HEK293 (cell line): ENCODE measurements around the gene ANTXRL.

ENCODE experiments used
- BCL11B ChIP-seq: fragments of 450-650 bp; formaldehyde crosslinking; IDR thresholded peaks from 2 replicates; pipeline ENCODE4 v1.5.1; 2016; ENCODE audit warnings: low read depth, missing biosample characterization, missing genetic modification characterization
- GLI2 ChIP-seq: fragments of 450-650 bp; formaldehyde crosslinking; IDR thresholded peaks from 2 replicates; pipeline ENCODE4; 2017; ENCODE audit warnings: missing biosample characterization, missing genetic modification characterization, low read depth, borderline replicate concordance
- HOXD13 ChIP-seq: sonication (generic); formaldehyde crosslinking; IDR thresholded peaks from 2 replicates; pipeline ENCODE4 v1.8.0; 2022; ENCODE audit warnings: missing genetic modification reagents, borderline replicate concordance
- SP3 ChIP-seq: fragments of 450-650 bp; formaldehyde crosslinking; IDR thresholded peaks from 2 replicates; pipeline ENCODE4 v1.5.1; 2016; ENCODE audit warnings: missing biosample characterization, missing genetic modification characterization
- WT1 ChIP-seq: fragments of 450-650 bp; formaldehyde crosslinking; IDR thresholded peaks from 2 replicates; pipeline ENCODE4 v1.5.1; 2016; ENCODE audit warnings: missing biosample characterization, missing genetic modification characterization
- ZBTB8A ChIP-seq: fragments of 450-650 bp; formaldehyde crosslinking; IDR thresholded peaks from 2 replicates; pipeline ENCODE4 v1.5.1; 2016; ENCODE audit warnings: missing biosample characterization, missing genetic modification characterization
- ZFP41 ChIP-seq: fragments of 450-650 bp; formaldehyde crosslinking; IDR thresholded peaks from 2 replicates; pipeline ENCODE4 v1.5.1; 2016; ENCODE audit warnings: missing biosample characterization, missing genetic modification characterization, borderline replicate concordance
- ZNF10 ChIP-seq: fragments of 450-650 bp; formaldehyde crosslinking; IDR thresholded peaks from 2 replicates; pipeline ENCODE4 v1.5.1; 2017; ENCODE audit warnings: missing biosample characterization, missing genetic modification characterization
- ZNF138 ChIP-seq: fragments of 450-650 bp; formaldehyde crosslinking; IDR thresholded peaks from 2 replicates; pipeline ENCODE4 v1.5.1; 2016; ENCODE audit warnings: missing biosample characterization, missing genetic modification characterization, borderline replicate concordance
- ZNF16 ChIP-seq: fragments of 450-650 bp; formaldehyde crosslinking; IDR thresholded peaks from 2 replicates; pipeline ENCODE4 v1.5.1; 2016; ENCODE audit warnings: low read depth, missing biosample characterization, missing genetic modification characterization
- ZNF221 ChIP-seq: fragments of 450-650 bp; formaldehyde crosslinking; IDR thresholded peaks from 2 replicates; pipeline ENCODE4 v1.5.1; 2017; ENCODE audit warnings: missing biosample characterization, missing genetic modification characterization, borderline replicate concordance
- ZNF248 ChIP-seq: fragments of 450-650 bp; formaldehyde crosslinking; IDR thresholded peaks from 2 replicates; pipeline ENCODE4 v1.5.1; 2017; ENCODE audit warnings: missing biosample characterization, missing genetic modification characterization
- ZNF311 ChIP-seq: fragments of 450-650 bp; formaldehyde crosslinking; IDR thresholded peaks from 2 replicates; pipeline ENCODE4 v1.5.1; 2017; ENCODE audit warnings: missing biosample characterization, missing genetic modification characterization, borderline replicate concordance
- ZNF354C ChIP-seq: fragments of 450-650 bp; formaldehyde crosslinking; IDR thresholded peaks from 2 replicates; pipeline ENCODE4 v1.5.1; 2016; ENCODE audit warnings: missing biosample characterization, missing genetic modification characterization, low read depth, borderline replicate concordance
- ZNF37A ChIP-seq: fragments of 450-650 bp; IDR thresholded peaks from 2 replicates; pipeline ENCODE4 v1.5.1; 2018; ENCODE audit warnings: missing biosample characterization, missing genetic modification characterization
- ZNF48 ChIP-seq: fragments of 450-650 bp; formaldehyde crosslinking; IDR thresholded peaks from 2 replicates; pipeline ENCODE4 v1.5.1; 2016; ENCODE audit warnings: missing biosample characterization, missing genetic modification characterization
- ZNF658 ChIP-seq: fragments of 450-650 bp; formaldehyde crosslinking; IDR thresholded peaks from 2 replicates; pipeline ENCODE4; 2016; ENCODE audit warnings: missing biosample characterization, missing genetic modification characterization
- ZNF660 ChIP-seq: fragments of 450-650 bp; IDR thresholded peaks from 2 replicates; pipeline ENCODE4 v1.5.1; 2018; ENCODE audit warnings: missing biosample characterization, mild to moderate bottlenecking, missing genetic modification characterization
- ZNF664 ChIP-seq: fragments of 450-650 bp; formaldehyde crosslinking; IDR thresholded peaks from 2 replicates; pipeline ENCODE4 v1.5.1; 2016; ENCODE audit warnings: missing biosample characterization, missing genetic modification characterization
- ZNF707 ChIP-seq: fragments of 450-650 bp; formaldehyde crosslinking; IDR thresholded peaks from 2 replicates; pipeline ENCODE4 v1.5.1; 2016; ENCODE audit warnings: missing biosample characterization, missing genetic modification characterization
- ZNF791 ChIP-seq: fragments of 450-650 bp; formaldehyde crosslinking; IDR thresholded peaks from 2 replicates; pipeline ENCODE4 v1.5.1; 2016; ENCODE audit warnings: missing biosample characterization, missing genetic modification characterization
- TF ChIP-seq, protein P1 (sequence below): fragments of 450-650 bp; formaldehyde crosslinking; IDR thresholded peaks from 2 replicates; pipeline ENCODE4 v1.5.1; 2016; ENCODE audit warnings: missing biosample characterization, missing genetic modification characterization
- TF ChIP-seq, protein P2 (sequence below): fragments of 450-650 bp; formaldehyde crosslinking; IDR thresholded peaks from 2 replicates; pipeline ENCODE4 v1.5.1; 2017; ENCODE audit warnings: missing biosample characterization, missing genetic modification characterization
- TF ChIP-seq, protein P3 (sequence below): sonication (generic); formaldehyde crosslinking; IDR thresholded peaks from 2 replicates; pipeline ENCODE4 v1.8.1; 2022; ENCODE audit warnings: mild to moderate bottlenecking, moderate library complexity, missing genetic modification reagents
- TF ChIP-seq, protein P4 (sequence below): fragments of 450-650 bp; formaldehyde crosslinking; IDR thresholded peaks from 2 replicates; pipeline ENCODE4 v1.5.1; 2017; ENCODE audit warnings: missing biosample characterization, missing genetic modification characterization
- TF ChIP-seq, protein P5 (sequence below): fragments of 450-650 bp; formaldehyde crosslinking; IDR thresholded peaks from 2 replicates; pipeline ENCODE4 v1.5.1; 2016; ENCODE audit warnings: missing biosample characterization, missing genetic modification characterization
- TF ChIP-seq, protein P6 (sequence below): fragments of 450-650 bp; formaldehyde crosslinking; IDR thresholded peaks from 2 replicates; pipeline ENCODE4 v1.5.1; 2017; ENCODE audit warnings: missing biosample characterization, missing genetic modification characterization

Gene ANTXRL

DNA sequence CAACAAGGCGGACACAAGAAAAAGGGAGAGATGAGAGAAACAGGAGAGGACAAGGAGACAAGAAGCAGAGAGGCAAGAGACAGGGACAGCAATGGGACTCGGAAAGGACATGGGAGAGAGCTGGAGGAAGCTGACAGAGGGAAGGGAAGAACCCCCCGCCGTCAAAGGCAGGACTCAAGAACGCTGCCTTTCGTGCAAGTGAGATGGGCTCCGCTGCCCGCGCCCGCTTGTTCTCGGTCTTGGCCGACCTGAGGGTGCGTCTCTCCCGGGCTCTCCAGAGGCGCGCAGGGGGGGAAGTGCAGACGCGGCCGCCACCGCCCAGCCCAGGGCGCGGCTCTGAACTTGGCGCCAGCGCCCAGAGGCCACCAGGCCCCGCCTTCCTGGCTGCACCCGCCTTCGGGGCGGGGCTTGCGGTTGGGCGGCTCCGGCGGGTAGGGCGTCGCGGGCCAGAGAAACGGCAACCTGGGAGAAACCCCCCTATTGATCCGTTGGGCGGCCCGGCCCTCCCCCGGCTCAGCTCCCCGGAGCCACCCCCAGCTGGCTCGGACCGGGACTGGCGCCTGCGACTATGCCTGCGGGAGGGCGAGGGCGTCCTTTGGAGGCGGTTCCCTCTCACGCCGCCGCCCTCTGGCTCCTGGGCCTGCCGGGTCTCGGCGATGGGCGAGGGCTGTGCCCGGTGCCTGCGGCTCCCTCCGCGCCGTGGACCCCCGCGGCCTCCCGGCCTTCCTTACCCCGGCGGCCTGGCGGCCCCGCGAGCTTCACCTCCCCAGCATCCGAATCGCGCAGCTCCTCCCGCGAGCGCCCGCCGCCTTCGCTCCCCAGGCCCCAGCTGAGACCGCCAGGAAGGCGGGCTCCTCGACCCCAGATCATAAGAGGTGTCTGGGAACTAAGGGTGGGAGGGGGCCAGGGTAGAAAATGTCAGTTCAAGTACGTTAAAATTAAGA is 2.2 kb upstream of the ANTXRL start (continued):
- TF ChIP-seq, protein P1, sequence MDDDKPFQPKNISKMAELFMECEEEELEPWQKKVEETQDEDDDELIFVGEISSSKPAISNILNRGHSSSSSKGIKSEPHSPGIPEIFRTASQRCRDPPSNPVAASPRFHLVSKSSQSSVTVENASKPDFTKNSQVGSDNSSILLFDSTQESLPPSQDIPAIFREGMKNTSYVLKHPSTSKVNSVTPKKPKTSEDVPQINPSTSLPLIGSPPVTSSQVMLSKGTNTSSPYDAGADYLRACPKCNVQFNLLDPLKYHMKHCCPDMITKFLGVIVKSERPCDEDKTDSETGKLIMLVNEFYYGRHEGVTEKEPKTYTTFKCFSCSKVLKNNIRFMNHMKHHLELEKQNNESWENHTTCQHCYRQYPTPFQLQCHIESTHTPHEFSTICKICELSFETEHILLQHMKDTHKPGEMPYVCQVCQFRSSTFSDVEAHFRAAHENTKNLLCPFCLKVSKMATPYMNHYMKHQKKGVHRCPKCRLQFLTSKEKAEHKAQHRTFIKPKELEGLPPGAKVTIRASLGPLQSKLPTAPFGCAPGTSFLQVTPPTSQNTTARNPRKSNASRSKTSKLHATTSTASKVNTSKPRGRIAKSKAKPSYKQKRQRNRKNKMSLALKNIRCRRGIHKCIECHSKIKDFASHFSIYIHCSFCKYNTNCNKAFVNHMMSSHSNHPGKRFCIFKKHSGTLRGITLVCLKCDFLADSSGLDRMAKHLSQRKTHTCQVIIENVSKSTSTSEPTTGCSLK (tag by site-specific recombination) = no peak
- TF ChIP-seq WT1 (tag by site-specific recombination) = no peak
- TF ChIP-seq ZNF48 (tag by site-specific recombination) = no peak
- no peak for TF ChIP-seq ZNF248 (tag by site-specific recombination)
- TF ChIP-seq GLI2 (tag by site-specific recombination) = no peak
- no peak for TF ChIP-seq ZNF354C (tag by site-specific recombination)
- TF ChIP-seq SP3 (tag by site-specific recombination) = peak; percentile 96
- TF ChIP-seq ZNF791 (tag by site-specific recombination) = no peak
- TF ChIP-seq, protein P2, sequence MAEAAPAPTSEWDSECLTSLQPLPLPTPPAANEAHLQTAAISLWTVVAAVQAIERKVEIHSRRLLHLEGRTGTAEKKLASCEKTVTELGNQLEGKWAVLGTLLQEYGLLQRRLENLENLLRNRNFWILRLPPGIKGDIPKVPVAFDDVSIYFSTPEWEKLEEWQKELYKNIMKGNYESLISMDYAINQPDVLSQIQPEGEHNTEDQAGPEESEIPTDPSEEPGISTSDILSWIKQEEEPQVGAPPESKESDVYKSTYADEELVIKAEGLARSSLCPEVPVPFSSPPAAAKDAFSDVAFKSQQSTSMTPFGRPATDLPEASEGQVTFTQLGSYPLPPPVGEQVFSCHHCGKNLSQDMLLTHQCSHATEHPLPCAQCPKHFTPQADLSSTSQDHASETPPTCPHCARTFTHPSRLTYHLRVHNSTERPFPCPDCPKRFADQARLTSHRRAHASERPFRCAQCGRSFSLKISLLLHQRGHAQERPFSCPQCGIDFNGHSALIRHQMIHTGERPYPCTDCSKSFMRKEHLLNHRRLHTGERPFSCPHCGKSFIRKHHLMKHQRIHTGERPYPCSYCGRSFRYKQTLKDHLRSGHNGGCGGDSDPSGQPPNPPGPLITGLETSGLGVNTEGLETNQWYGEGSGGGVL = peak; percentile 84
- TF ChIP-seq, protein P3, sequence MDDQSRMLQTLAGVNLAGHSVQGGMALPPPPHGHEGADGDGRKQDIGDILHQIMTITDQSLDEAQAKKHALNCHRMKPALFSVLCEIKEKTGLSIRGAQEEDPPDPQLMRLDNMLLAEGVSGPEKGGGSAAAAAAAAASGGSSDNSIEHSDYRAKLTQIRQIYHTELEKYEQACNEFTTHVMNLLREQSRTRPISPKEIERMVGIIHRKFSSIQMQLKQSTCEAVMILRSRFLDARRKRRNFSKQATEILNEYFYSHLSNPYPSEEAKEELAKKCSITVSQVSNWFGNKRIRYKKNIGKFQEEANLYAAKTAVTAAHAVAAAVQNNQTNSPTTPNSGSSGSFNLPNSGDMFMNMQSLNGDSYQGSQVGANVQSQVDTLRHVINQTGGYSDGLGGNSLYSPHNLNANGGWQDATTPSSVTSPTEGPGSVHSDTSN = peak; percentile 75; the same call in 1 of the 2 replicates
- TF ChIP-seq, protein P4, sequence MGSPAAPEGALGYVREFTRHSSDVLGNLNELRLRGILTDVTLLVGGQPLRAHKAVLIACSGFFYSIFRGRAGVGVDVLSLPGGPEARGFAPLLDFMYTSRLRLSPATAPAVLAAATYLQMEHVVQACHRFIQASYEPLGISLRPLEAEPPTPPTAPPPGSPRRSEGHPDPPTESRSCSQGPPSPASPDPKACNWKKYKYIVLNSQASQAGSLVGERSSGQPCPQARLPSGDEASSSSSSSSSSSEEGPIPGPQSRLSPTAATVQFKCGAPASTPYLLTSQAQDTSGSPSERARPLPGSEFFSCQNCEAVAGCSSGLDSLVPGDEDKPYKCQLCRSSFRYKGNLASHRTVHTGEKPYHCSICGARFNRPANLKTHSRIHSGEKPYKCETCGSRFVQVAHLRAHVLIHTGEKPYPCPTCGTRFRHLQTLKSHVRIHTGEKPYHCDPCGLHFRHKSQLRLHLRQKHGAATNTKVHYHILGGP (tag by site-specific recombination) = no peak
- TF ChIP-seq ZNF707 (tag by site-specific recombination) = no peak
- no peak for TF ChIP-seq ZNF221 (tag by site-specific recombination)
- no peak for TF ChIP-seq ZNF16 (tag by site-specific recombination)
- no peak for TF ChIP-seq HOXD13 (CRISPR knock-in tag)
- TF ChIP-seq, protein P5, sequence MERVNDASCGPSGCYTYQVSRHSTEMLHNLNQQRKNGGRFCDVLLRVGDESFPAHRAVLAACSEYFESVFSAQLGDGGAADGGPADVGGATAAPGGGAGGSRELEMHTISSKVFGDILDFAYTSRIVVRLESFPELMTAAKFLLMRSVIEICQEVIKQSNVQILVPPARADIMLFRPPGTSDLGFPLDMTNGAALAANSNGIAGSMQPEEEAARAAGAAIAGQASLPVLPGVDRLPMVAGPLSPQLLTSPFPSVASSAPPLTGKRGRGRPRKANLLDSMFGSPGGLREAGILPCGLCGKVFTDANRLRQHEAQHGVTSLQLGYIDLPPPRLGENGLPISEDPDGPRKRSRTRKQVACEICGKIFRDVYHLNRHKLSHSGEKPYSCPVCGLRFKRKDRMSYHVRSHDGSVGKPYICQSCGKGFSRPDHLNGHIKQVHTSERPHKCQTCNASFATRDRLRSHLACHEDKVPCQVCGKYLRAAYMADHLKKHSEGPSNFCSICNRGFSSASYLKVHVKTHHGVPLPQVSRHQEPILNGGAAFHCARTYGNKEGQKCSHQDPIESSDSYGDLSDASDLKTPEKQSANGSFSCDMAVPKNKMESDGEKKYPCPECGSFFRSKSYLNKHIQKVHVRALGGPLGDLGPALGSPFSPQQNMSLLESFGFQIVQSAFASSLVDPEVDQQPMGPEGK (tag by site-specific recombination) = peak; percentile 89
- no peak for TF ChIP-seq ZNF658
- TF ChIP-seq ZBTB8A (tag by site-specific recombination) = peak; percentile 98
- TF ChIP-seq, protein P6, sequence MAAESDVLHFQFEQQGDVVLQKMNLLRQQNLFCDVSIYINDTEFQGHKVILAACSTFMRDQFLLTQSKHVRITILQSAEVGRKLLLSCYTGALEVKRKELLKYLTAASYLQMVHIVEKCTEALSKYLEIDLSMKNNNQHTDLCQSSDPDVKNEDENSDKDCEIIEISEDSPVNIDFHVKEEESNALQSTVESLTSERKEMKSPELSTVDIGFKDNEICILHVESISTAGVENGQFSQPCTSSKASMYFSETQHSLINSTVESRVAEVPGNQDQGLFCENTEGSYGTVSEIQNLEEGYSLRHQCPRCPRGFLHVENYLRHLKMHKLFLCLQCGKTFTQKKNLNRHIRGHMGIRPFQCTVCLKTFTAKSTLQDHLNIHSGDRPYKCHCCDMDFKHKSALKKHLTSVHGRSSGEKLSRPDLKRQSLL = peak; percentile 42; the same call in 1 of the 2 replicates
- no peak for TF ChIP-seq ZNF311 (tag by site-specific recombination)
- TF ChIP-seq ZNF37A (tag by site-specific recombination) = no peak
- TF ChIP-seq ZNF664 = no peak
- no peak for TF ChIP-seq ZNF10 (tag by site-specific recombination)
- TF ChIP-seq ZNF138 = no peak
- TF ChIP-seq ZFP41 (tag by site-specific recombination) = no peak
- TF ChIP-seq BCL11B (tag by site-specific recombination) = no peak
- TF ChIP-seq ZNF660 (tag by site-specific recombination) = peak; percentile 67; the same call in 1 of the 2 replicates
